Effector memory CD4-positive, alpha-beta T cell (primary cell): ENCODE data around the gene JSRP1.

Source experiments
- DNase-seq, 3 donors: peaks; one replicate each; pipeline ENCODE4 v3.0.0-alpha.2; 2020
- H3K27ac ChIP-seq: 2 replicates; pipeline ENCODE4 v1.7.0; 2013; ENCODE audit warnings: mild to moderate bottlenecking, low read length, moderate library complexity; ENCODE audit not compliant: insufficient read depth, poor library complexity, severe bottlenecking
- H3K27me3 ChIP-seq: replicated peaks from 2 replicates; pipeline ENCODE4 v1.7.0; 2013; ENCODE audit warnings: mild to moderate bottlenecking, low read length; ENCODE audit not compliant: insufficient read depth, control insufficient read depth, poor library complexity, severe bottlenecking
- H3K36me3 ChIP-seq: 2 replicates; pipeline ENCODE4 v1.7.0; 2013; ENCODE audit warnings: mild to moderate bottlenecking, low read length, moderate library complexity; ENCODE audit not compliant: control insufficient read depth, insufficient read depth
- H3K4me1 ChIP-seq: 2 replicates; pipeline ENCODE4 v1.7.0; 2013; ENCODE audit warnings: low read length, mild to moderate bottlenecking; ENCODE audit not compliant: control insufficient read depth, insufficient read depth, poor library complexity, severe bottlenecking
- H3K4me3 ChIP-seq: 2 replicates; pipeline ENCODE4 v1.7.0; 2013; ENCODE audit warnings: low read length, low read depth, mild to moderate bottlenecking; ENCODE audit not compliant: insufficient read depth, poor library complexity, severe bottlenecking
- H3K9me3 ChIP-seq: 2 replicates; pipeline ENCODE4 v1.7.0; 2013; ENCODE audit warnings: mild to moderate bottlenecking, low read length, moderate library complexity; ENCODE audit not compliant: control insufficient read depth

Gene JSRP1

GRCh38 chr19:2290441-2291184 lies 34.4 kb upstream of the JSRP1 start:
- DNase-seq: no peak
- Histone ChIP-seq H3K9me3 (no peaks in the 10 kb centered on the region), H3K27me3 (no peaks in the 10 kb centered on the region), H3K4me3 (peak overlapping the region; percentile 72), H3K4me1 (peaks cover 20% of the 10 kb centered on the region), H3K27ac (peak overlapping the region; percentile 37), H3K36me3 (no peaks in the 10 kb centered on the region)

DNA sequence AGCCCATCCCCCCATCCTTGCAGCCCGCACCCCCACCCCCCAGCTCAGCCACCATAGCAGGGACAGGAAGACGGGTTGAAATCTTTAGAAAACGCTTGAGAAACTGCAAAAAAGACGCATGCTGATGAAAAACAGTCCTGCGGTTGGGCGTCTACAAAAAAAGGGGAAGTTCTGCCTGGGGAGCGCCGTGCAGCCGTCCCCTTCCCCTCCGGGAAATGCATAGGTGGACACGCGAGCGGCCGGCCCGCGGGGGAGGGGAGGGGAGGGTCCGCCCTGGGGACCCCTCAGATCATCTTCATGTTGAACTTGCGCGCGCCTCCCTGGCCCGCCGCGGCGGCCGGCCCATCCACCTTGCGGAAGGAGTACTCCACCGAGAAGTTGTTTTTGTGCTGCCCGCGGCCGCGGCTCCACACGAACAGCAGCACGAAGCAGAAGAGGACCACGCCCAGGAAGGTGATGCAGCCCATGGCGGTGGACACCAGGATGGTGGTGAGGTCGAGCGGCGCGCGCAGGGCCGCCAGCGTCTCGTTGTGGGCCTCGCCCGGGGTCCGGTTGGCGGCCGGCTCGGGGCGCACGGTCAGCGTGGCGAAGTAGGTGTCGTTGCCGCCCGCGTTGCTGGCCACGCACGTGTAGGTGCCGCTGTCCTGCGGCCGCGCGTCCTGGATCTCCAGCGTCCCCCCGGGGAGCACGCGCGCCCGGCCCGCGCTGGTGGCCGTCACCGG lies 33.7 kb upstream of the JSRP1 start:
- no peaks in the 10 kb centered on the region for H3K27me3 ChIP-seq
- DNase-seq: peak in 2 of 3 donors; percentile 32 to 36
- H3K36me3 ChIP-seq: no peaks in the 10 kb centered on the region
- peaks cover 20% of the 10 kb centered on the region for H3K4me1 ChIP-seq
- peak overlapping the region; percentile 37 for H3K27ac ChIP-seq
- no peaks in the 10 kb centered on the region for H3K9me3 ChIP-seq
- peak overlapping the region; percentile 72 for H3K4me3 ChIP-seq

GRCh38 chr19:2288818-2289713 lies 32.8 kb upstream of the JSRP1 start:
- Histone ChIP-seq H3K27ac (peak overlapping the region; percentile 37), H3K36me3 (no peaks in the 10 kb centered on the region), H3K4me3 (peak overlapping the region; percentile 72), H3K27me3 (no peaks in the 10 kb centered on the region), H3K9me3 (no peaks in the 10 kb centered on the region), H3K4me1 (peaks cover 20% of the 10 kb centered on the region)
- no peak for DNase-seq

DNA sequence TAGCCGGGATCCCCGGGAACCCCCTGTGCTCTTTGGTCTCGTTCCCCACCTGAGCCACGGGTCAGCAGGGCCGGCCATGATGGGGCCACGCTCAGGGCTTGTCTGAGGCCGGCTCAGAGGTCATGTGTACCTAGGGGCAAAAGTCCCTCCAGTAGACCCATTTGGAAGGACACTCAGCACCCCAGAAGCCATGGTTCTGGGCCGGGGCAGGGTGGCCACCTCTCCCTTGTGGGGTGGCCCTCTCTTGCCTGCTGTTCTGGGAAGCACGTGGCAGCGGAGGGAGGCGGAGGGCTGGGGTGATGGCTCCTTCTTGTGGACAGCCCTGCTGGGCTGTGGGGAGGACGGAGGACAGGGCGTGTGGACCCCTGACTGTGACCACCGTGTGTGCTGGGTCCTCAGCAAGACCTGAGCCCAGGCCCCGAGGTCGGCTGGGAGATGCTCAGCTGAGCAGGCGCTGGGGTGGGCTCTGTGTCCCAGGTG lies 32.2 kb upstream of the JSRP1 start:
- Histone ChIP-seq H3K4me3 (no peak overlapping the region), H3K36me3 (no peaks in the 10 kb centered on the region), H3K9me3 (no peaks in the 10 kb centered on the region), H3K4me1 (peaks cover 20% of the 10 kb centered on the region), H3K27me3 (no peaks in the 10 kb centered on the region), H3K27ac (no peak overlapping the region)
- no peak for DNase-seq

GRCh38 chr19:2287585-2288337 lies 31.5 kb upstream of the JSRP1 start:
- DNase-seq: no peak
- Histone ChIP-seq H3K4me1 (peaks cover 20% of the 10 kb centered on the region), H3K27ac (no peak overlapping the region), H3K9me3 (no peaks in the 10 kb centered on the region), H3K27me3 (no peaks in the 10 kb centered on the region), H3K36me3 (no peaks in the 10 kb centered on the region), H3K4me3 (no peak overlapping the region)

DNA sequence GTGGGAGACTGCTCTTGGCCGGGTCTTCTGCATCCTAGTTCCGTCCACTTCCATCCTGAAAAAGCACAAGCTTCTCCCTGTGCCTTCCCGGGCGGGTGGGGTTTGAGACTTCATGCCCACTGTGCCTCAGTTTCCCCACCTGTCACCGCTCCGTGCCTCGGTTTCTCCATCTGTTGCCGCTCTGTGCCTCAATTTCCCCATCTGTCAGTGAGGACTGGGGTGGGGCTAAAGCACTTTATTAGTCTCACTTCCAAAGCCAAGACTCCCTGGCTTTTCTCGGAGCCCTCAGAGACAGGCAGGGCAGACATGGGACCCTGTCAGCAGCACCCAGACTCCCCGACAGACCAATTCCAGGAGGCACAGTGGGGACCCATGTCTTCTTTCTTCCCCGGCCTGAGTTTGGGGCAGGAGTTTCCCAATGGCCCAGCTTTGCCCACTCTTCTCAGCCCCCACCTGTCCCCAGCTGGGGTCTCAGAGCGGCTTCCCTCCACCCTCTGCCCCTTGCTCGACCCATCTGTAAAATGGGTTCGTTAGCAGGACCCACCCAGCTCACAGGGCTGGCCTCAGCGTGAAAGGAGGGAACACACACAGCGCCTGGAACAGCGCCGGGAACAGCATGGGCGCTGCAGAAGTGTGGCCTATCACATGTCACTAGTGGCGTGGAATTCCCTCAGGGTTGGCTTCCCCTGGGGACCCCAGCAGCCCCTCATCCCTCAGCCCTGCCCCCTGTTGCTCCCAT lies 30.4 kb upstream of the JSRP1 start:
- H3K36me3 ChIP-seq: no peaks in the 10 kb centered on the region
- no peak for DNase-seq
- no peaks in the 10 kb centered on the region for H3K9me3 ChIP-seq
- no peak overlapping the region for H3K27ac ChIP-seq
- peaks cover 27% of the 10 kb centered on the region for H3K4me1 ChIP-seq
- H3K4me3 ChIP-seq: no peak overlapping the region
- no peaks in the 10 kb centered on the region for H3K27me3 ChIP-seq

DNA sequence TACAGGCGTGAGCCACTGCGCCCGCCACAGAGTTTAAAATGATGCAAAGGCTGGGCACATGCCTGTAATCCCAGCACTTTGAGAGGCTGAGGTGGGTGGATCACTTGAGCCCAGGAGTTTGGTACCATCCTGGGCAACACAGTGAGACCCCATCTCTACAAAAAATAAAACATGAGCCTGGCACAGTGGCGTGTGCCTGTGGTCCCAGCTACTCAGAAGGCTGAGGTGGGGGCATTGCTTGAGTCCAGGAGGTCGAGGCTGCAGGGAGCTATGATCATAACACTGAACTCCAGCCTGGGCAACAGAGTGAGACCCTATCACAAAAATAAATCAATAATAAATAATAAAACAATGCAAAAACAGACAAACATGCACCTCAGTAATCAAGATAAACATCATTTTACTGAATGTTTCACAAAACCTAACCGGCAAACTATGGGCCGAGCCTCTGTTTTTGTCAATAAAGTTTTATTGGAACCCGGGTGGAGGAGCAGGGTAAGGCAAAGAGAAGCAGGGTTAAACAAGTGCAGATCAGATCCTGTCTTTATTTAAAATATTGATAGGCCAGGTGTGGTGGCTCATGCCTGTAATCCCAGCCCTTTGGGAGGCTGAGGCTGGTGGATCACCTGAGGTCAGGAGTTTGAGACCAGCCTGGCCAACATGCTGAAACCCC lies 27.8 kb upstream of the JSRP1 start:
- no peak for DNase-seq
- H3K27ac ChIP-seq: no peak overlapping the region

DNA sequence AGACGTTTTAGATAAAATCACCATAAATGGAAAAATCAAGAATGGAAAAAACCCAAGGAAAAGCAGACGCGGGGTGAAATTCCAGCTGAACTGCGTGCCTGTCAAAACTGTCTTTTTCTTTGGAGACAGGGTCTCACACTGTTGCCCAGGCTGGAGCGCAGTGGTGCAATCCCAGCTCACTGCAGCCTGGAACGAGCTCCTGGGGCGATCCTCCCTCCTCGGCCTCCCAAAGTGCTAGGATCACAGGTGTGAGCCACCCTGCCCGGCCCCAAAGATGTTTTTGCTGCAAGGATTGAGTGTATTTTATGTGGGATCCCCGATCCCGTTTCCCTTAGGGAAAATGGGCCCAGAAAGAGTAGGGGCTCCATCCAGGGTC lies 26.6 kb upstream of the JSRP1 start:
- H3K36me3 ChIP-seq: no peaks in the 10 kb centered on the region
- H3K4me1 ChIP-seq: peaks cover 8% of the 10 kb centered on the region
- no peak for DNase-seq
- H3K27ac ChIP-seq: no peak overlapping the region
- H3K27me3 ChIP-seq: no peaks in the 10 kb centered on the region
- no peak overlapping the region for H3K4me3 ChIP-seq
- H3K9me3 ChIP-seq: no peaks in the 10 kb centered on the region

More for the DNA sequence above, 27.8 kb upstream of the JSRP1 start:
- Histone ChIP-seq H3K9me3 (no peaks in the 10 kb centered on the region), H3K4me1 (peaks cover 12% of the 10 kb centered on the region), H3K27me3 (no peaks in the 10 kb centered on the region), H3K4me3 (no peak overlapping the region), H3K36me3 (no peaks in the 10 kb centered on the region)
